ENCODE measurements around the gene PRKCB.
"Not testable (repeated sequence)": the region's sequence is repeated elsewhere in the genome, so short reads cannot be mapped to it uniquely, and the experiment has no call there.

Gene PRKCB

DNA sequence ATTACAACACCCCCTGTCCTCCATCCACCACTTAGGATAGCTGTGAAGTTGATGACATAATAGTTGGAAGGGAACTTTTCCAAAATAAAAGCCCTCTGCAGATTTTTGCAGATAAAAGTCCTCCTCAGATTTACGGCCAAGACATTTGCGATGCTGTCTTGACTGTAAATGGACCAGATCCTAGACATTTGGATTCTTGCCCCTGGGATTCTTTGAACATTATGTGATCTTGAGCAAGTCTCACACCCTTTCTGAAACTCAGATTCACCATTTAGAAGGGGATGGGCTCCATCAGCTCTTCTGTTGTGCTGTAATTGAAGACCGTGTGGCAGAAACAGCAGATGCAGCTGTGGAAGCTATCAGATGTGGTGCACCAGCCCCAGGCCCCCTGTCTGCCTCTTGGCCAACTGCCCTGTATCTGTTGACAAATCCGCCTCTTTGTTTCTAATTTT is 266.5 kb downstream of the PRKCB start:
- DNase-seq, result no peak

DNA sequence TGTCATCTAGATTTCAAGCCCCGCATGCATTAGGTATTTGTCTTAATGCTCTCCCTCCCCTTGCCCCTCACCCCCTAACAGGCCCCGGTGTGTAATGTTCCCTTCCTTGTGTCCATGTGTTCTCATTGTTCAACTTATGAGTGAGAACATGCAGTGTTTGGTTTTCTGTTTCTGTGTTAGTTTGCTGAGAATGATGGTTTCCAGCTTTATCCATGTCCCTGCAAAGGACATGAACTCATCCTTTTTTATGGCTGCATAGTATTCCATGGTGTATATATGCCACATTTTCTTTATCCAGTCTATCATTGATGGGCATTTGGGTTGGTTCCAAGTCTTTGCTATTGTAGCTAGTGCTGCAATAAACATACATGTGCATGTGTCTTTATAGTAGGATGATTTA is 269.7 kb downstream of the PRKCB start:
- not testable (repeated sequence) for DNase-seq

DNA sequence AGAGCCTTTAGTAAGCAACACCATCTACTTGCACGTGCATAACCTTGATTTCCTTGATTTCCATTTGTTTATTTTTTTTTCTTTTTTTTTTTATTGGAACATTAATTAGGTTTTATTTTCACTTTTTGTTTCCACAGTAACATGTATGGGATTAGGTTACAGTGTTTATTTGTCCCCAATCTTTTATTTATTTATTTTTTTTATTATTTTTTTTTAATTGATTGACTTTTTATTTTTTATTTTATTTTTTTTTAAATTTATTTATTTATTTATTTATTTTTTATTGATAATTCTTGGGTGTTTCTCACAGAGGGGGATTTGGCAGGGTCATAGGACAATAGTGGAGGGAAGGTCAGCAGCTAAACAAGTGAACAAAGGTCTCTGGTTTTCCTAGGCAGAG is 272.3 kb downstream of the PRKCB start:
- not testable (repeated sequence) for DNase-seq

DNA sequence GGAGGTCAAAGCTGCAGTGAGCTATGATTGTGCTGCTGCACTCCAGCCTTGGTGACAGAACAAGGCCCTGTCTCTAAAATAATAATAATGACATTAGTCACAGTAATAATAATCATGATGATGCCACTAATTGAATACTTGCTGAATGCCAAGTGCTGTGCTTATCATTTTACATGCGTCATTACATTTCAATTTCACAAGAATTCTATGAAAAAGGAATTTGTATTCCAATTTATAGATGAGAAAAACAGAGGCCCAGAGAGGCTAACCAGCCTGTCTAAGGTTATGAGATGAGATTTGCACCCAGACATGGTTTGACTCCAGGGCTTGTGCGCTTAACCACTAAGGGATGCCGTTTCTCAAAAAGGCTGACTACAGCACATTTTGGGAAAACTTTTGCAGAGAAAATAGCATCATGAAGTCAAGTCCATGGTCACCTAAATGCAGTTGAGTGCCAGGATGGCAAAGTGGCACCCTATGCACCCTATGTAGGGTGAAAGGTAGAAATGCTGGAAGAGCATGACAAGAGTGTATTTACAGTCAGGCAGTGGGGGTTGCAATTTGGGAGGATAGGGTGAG is 276.0 kb downstream of the PRKCB start:
- no peak for DNase-seq

DNA sequence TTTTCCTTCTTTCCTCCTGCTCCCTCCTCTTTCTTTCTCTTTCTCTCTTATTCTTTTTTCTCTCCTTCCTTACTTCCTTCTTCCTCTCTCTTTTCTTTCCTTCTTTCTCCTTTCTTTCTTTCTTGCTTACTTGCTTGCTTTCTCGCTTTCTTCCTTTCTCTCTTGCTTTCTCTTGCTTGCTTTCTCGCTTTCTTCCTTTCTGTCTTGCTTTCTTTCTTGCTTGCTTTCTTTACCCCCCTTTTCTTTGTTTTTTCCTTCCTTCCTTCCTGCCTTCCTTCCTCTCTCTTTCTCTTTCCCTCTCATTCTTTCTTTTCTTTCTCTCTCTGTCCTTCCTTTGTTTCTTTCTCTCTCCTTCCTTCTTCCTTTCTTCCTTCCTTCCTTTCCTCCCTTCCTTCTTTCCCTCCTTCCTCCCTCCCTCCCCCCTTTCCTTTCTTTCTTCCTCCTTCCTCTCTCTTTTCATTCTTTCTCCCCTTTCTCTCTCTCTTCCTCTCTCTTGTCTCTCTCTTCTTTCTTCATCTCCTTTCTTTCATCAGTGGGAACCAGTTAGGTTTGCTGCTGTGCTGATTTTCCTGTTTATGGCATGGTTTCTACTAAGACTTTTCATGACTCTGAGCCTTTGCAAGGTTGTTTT is 277.4 kb downstream of the PRKCB start:
- DNase-seq, result no peak

DNA sequence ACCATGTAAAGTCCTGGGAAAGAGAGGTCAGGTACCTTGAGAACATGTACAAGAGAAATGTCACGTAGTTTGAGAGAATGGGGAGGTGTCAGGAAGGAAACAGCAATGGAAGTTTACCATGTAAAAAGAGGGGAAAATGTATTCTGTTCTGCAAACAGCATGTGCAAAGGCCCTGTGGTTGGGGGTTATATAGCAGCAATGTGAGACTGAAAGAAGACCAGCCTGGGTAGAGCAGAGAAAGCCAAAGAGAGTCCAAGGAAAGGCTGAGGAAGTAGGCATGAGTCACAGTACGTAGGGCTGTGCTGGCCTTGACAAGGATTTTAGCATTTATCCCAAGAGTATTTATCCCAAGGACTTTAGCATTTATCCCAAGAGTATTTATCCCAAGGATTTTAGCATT is 279.1 kb downstream of the PRKCB start:
- DNase-seq, result no peak

DNA sequence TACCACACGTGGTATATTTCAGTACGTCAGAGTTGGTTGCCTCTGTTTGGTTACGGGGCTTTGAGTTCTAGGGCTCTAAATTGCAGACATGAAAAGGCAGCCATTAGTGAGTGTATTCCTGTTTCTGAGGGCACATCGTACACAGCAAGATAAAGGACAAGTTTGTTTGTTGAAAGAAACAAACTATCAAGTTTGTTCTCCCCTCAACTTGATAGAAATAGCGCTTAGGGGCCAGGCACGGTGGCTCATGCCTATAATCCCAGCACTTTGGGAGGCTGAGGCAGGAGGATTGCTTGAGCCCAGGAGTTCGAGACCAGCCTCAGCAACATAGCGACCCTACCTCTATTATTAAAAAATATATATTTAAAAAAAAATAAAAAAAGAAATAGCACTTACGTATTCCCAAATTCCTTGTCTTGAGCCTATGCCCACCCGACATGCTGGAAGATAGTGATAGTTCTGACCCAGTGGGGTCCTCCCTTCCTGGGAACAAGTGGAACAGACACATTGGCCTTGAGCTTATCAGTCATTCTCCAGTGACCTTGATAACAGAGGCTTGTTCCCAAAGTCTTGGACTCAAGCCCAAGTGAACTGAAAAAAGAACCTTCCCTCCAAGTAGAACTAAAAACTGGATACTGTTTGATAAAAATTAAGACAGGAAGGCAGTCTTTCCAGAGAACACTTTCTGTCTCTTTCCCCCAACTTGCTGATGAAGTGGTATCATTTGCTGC is 280.4 kb downstream of the PRKCB start:
- DNase-seq, result no peak

DNA sequence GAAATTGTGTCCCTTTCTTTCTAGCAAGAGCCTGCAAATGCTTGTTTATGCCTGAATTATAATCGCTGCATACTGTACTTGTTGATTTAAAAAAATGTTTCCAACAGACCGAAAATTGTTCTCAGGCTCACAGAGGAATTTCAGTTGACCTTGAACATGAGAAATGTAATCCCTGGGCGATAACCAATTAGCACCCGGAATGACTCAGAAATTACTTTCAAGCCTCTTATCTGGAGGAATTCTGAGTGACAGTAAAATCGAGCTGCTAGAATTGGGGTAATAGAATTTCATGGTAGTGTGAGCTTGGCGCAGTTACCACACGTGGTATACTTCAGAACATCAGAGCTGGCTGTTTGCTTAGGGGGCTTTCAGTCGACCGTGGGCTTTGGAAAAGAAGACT is 281.2 kb downstream of the PRKCB start:
- no peak for DNase-seq

DNA sequence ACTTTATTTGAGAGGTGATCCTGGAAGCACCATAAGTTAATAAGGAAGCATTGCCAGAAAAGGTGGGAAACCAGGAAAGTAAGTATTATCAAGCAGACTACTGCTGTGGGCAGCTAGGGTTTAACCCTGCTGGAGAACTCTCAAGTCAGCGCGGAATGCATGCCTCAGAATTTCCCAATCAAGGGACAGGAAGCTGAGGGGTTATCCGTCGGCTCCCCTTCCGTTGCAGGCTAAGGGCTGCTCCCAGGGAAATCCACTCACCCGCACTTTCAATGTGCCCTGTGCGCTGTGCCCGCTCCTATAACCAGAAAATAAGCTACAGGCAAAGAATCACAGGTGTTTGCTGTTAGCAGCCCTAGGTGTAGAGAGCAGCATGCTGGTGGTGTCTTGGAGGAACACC is 281.9 kb downstream of the PRKCB start:
- DNase-seq, result no peak

DNA sequence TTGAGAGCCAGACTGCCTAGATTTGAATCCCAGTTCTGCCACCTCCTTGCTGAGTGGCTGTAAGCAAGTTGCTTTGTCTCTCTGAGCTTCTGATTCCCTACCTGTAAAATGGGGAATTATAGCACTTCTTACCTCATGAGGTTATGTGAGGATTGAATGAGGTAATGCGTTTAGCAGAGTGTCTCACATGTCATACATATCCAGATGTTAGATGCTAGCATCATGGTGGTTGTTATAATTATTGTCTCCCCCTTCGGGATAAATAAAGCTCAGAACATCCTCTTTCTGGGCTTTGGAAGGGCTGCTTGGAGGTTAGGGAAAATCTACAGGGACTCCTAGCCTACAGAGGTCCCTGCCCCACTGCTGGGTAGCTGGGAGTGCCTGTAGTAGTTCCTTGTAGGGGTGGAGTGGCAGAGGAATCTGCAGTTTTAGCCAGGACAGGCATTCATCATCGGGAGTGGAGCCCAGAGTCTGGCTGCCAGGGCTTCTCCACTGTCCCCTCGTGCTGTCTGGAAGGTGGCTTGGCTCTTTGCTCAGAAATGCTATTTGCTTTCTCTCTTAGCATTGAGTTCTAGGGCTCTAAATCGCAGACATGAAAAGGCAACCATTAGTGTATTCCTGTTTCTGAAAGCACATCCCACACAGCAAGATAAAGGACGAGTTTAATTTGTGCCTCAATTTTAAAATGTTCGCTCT is 282.5 kb downstream of the PRKCB start:
- no peak for DNase-seq

DNA sequence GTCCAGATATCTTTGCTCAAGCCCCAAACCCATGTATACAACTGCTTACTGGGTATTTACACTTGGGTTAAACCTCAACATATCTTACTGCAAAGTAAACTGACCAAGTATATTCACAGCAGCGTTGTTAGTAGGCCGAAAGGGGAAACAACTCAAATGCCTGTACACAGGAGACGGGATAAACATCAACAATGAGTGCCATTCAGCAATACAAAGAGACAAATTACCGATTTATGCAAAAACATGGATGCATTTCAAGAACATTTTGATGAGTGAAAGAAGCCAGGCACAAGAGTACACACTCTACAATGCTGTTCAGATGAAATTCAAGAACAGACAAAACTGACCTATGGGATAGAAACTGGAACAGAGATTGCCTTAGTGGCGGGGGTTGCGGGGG is 284.0 kb downstream of the PRKCB start:
- DNase-seq, result no peak

DNA sequence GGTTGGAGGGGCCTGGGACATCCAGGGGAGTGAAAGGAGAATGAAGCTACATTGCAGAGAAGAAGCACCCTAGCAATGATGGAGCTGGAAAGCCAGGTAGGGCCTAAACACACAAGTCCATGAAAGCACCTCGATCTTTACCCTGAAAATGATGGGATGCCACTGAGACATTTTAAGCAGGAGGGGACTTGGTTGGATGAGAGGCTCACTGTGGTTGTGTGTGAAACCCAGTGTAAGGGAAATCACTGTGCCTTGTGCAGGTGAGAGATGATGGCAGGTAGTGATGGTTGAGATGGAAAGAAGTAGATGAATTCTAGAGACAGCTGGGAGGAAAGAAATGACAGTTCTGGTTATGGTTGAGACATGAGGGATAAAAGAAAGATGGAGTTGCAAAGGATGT is 287.5 kb downstream of the PRKCB start:
- no peak for DNase-seq

DNA sequence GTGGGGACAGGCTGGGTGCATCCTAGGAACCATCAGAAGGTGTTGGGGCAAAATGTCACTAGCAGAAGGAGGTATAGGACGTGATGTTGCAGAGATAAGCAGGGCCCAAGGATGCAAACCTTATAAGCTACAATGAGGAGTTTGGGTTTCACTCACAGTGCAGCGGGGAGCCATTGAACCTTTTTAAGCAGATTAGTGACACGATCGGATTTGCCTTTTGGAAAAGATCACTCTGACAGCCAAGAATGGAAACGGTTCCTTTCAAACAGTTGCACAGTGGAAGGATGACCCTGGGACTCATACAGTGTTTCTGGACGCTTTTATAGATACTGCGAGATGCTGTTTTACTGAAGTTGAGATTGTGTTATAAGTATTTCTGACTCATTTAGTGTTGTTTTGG is 288.5 kb downstream of the PRKCB start:
- no peak for DNase-seq

DNA sequence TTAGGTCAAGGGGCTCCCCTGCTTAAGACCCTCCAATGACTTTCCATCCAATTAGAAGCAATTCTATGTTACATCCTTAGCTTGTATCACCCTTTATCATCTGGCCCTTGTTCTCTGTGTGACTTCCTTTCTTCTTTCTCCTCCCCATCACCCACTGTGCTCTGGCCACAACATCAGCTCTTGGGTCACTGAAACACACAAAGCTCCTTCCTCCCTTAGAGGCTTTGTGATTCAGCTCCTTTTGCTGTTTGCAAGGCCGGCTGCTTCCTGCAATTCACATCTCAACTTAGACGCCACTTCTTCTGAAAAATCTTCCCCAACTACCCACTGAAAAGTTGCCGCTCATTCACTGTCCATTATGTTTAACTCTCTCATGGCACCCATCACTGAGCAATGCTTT is 289.4 kb downstream of the PRKCB start:
- no peak for DNase-seq

DNA sequence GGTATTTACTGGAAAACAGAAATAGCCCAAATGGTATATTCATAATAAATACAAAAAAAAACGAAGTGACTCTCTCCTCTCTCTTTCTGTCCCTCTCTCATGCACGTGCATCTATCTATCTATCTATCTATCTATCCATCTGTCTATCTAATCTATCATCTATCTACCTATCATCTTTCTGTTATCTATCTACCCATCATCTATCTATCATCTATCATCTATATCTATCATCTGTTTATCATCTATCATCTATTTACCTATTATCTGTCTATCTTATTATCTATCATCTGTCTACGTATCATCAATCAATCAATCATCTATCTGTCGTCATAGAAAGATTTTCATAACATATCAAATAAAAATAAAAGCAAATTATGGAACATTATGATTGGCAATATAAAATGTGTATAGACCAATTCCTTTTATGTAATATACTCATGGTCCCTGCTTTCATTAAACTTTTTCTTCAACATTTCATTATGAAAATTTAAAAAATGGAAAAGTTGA is 293.7 kb downstream of the PRKCB start:
- DNase-seq, result no peak

DNA sequence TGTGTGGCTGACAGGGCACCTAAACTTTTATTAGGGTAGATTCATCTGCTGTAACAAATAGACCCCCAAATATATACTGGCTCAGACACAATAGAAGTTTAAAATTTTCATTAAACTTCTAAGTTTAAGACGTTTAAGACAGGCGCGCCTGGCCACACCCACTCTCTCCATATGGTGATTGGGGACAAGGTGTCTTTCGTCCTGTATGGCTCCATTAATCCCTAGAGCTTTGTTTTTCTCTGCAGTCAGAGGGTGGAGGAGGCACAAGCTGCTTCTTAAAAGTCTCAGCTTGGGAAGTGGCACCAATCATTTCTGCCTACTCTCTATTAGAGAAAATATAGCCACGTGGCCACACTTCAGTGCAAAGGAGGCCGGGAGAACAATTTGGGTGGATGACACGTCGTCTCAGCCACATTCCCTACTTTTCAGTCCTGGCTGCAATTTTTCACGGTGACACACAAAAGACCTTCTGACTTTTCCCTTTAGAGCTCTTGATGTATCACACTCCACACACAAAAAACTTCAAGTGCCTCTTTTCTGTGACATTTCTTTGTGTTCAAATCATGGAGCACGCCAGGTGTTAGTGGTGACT is 294.8 kb downstream of the PRKCB start:
- DNase-seq, result no peak

DNA sequence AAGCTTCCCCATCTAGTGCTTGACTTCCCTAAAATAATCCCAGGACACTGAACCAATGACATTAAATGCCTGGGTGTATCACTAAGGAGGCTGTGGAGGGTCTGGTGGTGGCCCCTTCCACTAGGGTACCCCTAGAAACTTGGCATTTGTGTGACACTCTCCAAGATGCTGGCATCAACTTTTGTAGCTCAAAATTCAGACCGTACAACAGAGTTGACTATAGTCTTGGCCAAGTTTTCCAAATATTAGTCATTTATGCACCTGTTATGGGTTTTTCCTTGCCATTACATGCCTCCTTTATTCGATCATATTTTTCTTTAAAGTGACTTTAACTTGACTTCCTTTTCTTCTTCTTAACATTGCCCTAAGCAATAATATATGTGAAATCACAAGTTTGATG is 295.5 kb downstream of the PRKCB start:
- no peak for DNase-seq

DNA sequence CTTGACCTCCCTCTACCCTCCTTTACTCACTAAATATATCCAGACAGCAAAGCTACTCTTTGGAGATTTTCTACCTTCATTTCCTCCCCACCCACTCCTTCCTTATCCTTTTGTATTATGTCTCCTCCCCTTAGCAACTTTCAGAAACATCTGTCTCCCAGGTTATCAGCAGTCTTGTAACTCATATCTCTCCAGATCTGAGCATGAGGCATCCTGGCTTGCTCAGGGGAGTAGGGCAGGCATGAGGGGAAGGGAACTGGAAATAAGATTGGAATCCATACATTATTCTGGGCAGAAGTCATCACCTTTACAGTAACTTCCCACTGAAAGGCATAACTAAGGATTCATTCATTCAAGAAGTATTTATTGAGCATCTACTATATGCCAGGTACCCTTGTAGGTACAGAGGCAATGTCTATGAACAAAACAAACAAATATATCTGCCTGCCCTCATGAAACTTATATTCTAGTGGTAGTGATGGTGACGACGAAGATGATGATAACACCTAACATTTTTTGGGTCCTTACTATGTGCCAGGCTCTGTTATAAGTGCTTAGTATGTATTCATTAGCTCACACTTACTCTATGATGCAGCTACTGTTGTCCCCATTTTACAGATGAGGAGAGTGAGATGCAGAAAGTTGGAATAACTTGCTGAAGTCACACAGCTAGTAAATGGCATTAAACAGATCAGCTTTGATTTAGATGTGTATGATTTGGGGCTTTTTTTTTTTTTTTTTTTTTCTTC is 296.4 kb downstream of the PRKCB start:
- DNase-seq, result no peak

DNA sequence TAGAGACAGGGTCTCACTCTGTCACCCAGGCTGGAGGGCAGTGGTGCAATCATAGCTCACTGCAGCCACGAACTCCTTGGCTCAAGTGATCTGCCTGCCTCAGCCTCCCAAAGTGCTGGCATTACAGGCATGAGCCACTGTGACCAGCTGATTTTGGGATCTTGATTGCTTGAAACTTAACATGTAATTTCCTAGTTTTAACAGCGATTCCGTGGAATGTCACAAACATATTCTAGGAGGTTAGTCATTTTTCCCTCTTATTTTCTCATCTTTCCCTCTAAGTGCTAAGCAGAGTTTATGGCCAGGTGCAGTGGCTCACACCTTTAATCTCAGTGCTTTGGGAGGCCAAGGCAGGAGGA is 297.0 kb downstream of the PRKCB start:
- DNase-seq, result no peak

DNA sequence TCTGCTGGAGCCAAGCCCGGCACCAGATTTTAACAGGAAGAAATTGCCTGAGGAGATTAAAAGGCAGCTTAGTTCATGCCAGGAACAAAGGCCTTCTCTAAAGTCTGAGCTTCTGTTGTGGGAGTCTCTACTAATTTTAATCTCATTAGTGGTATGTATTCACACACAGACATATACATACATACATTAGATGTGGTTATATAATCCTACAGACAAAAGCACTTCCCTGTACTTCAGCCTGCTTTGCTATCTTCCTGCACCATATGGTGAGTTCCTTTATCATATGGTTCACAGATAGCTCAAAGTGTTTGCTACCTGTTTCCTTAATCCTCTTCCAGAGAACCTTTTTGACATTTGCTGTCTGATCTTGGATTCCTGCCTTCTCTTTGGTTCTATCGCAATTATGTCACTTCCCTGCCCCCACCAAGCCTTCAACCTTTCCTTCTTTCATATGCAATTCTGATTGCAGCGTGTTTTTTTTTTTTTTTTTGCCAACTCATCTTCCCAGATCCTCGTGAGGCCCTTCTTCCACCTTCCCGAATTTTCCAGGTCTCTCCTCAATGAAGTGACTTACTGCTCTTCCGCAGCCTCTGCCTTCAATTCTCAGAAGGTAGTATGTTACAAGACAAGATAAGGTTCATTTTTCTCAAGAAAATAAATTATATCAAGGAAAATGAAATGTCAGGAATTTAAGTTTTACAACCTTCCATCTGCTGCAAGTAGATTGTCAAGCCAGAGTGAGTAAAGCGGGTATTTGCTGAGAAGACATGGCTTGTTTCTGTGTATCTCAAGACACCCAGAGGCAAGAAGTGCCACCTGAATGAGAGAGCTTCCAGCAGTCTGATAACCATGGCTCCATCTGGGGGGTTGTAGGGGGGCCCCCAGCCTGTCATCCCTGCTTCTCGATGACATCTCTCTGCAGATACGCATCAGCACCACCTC is 300.1 kb downstream of the PRKCB start:
- DNase-seq, result no peak

DNA sequence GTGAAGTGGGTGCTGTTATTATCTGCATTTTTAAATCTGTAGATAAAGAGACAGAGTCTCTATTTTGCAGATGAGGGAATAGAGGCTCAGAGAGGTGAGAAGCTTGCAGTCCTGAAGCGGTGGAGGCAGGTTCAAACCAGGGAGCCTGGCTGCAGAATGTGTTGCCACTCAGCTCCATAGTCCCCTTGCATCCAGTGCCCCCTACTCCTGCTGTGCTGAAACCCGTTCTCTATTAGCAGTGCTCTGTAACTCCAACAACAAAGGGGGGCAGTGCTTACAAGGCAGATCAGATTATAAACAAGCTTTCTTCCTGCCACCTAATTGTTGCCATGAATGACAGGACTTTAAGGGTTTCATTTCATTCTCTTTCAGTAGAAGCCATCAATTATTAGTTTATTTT is 302.2 kb downstream of the PRKCB start:
- no peak for DNase-seq
